NCI-H748 treated with DMSO at 0.1 percent for 48 hours (cell line): ENCODE data around the gene UBASH3A.
A peak's percentile ranks its signal among the peaks of the same experiment; 100 is the strongest.

Experiments used
- DNase-seq: peaks from one replicate; lab custom pipeline; 2025; lab: John Stamatoyannopoulos, UW

Gene UBASH3A

DNA sequence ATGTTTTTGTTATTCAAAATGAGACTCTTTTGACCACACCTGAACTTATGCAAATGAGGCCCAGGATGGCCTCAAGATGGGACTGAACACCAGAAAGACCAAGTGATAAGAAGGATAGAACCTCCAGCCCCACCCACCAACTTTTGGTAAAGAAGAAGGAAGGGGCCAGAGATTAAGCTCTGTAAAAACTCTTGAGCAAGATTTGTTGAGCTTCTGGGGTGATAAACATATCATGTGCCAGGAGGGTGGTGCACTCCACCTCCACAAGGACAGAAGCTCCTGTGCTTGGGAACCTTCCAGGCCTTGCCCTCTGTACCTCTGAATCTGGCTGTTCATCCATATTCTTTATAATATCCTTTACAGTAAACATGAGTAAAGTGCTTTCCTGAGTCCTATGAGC is 87.0 kb downstream of the UBASH3A start:
- no peak for DNase-seq

DNA sequence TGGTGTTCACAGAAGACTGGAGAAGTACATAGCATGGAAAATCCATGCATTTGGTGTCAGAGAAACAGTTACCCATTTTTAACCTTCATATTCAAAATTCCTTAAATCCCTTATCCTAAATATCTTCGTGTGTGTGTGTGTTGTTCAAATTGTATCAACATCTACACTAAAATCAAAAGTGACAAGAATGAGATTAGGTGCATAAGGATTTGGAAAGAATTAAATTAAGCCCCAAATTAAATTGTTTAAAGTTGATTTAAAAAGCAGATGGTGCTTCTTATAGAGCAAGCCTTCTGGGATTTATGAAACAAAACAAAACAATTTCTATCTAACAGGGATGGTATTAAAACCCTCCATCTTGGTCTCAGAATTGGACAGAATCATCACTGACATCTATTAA is 87.6 kb downstream of the UBASH3A start:
- DNase-seq: no peak

DNA sequence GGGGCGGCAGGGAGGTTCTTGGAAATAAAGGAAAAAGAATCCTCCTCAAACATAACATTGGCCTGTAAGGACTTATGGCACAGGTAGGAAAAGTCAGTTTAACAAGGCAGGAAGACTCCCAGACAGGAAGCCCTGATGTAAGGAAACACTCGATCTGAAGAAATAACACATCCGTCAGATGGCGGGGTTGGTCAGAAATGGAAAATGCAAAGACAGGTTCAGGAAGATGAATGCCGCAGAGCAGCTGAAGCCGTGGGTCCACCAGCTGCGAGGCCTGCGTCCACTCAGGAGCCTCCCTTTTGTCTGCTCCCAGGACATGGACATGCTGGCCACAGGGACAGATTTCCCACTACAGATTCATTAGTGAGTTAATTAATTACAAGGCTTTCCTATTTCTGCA is 88.5 kb downstream of the UBASH3A start:
- DNase-seq: no peak

GRCh38 chr21:42493109-42494060 is 89.7 kb downstream of the UBASH3A start:
- DNase-seq: no peak

GRCh38 chr21:42495027-42495426 is 91.3 kb downstream of the UBASH3A start:
- no peak for DNase-seq

GRCh38 chr21:42495765-42496119 is 92.0 kb downstream of the UBASH3A start:
- peak; percentile 57 for DNase-seq

- peak; percentile 98 for DNase-seq
These were observed 92.6 kb downstream of the UBASH3A start, which contains the start of gene RSPH1 for GRCh38 chr21:42496120-42496838. Gene RSPH1 (minus strand): TSS chr21:42496224. CDS start chr21:42496186, 38 bp downstream.

DNA sequence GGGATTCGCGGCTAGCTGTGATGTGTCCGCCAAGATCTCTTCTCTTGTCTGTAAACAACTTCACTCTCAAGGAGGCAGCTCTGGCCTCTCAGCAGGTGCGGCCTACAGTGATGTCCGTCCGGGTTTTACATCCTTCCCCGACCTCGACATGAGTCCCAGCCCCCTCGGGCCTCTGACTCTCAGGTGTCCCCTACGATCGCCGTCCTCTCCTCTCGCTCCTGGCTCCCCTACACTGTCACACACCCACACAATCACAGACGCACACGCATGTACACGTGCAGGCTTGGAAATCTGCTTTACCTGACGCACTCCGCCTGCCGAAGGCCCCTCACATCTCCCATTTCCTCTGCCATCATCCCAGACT is 93.1 kb downstream of the UBASH3A start:
- DNase-seq: no peak
